RWPE2 (cell line): ENCODE results near the gene RNU6-9.

ENCODE experiments used
- ATAC-seq: fragments of 200-7000 bp; cut with Tn5 transposase; 3 replicates; pipeline ENCODE4 v1.9.1; 2021; ENCODE audit warnings: low read depth
- DNase-seq: peaks from one replicate; pipeline ENCODE4 v3.0.0-alpha.2; 2020; ENCODE audit warnings: low spot score
- H3K27ac ChIP-seq: fragments of 450-650 bp; 2 replicates; pipeline ENCODE4 v1.5.1; 2017; ENCODE audit warnings: mild to moderate bottlenecking; ENCODE audit not compliant: poor library complexity, severe bottlenecking
- H3K27me3 ChIP-seq: fragments of 250-450 bp; sonication (Bioruptor Pico); 2 replicates; pipeline ENCODE4 v1.5.1; 2021; ENCODE audit warnings: mild to moderate bottlenecking, moderate library complexity; ENCODE audit not compliant: insufficient read depth, poor library complexity, severe bottlenecking
- H3K36me3 ChIP-seq: fragments of 250-450 bp; sonication (Bioruptor Pico); 2 replicates; pipeline ENCODE4 v1.5.1; 2020; ENCODE audit warnings: low read depth, mild to moderate bottlenecking, moderate library complexity
- H3K4me1 ChIP-seq: fragments of 250-450 bp; sonication (Bioruptor Pico); 2 replicates; pipeline ENCODE4 v1.5.1; 2021; ENCODE audit warnings: mild to moderate bottlenecking, moderate library complexity; ENCODE audit not compliant: insufficient read depth, poor library complexity, severe bottlenecking
- H3K4me3 ChIP-seq: fragments of 250-450 bp; sonication (Bioruptor Pico); 2 replicates; pipeline ENCODE4 v1.5.1; 2021; ENCODE audit warnings: mild to moderate bottlenecking, moderate library complexity; ENCODE audit not compliant: severe bottlenecking
- H3K9me3 ChIP-seq: fragments of 250-450 bp; sonication (Bioruptor Pico); 2 replicates; pipeline ENCODE4 v1.5.1; 2021; ENCODE audit warnings: mild to moderate bottlenecking, moderate library complexity; ENCODE audit not compliant: severe bottlenecking
- CTCF ChIP-seq: fragments of 450-650 bp; IDR thresholded peaks from one replicate; pipeline ENCODE4 v1.5.1; 2017; ENCODE audit warnings: mild to moderate bottlenecking, moderate library complexity; ENCODE audit not compliant: poor library complexity, severe bottlenecking

The RNU6-9 gene

GRCh38 chr19:858284-858683, 35.0 kb upstream of the RNU6-9 start:
- H3K27me3 ChIP-seq: peaks cover 8% of the 10 kb centered on the region
- H3K27ac ChIP-seq: no peak overlapping the region
- TF ChIP-seq CTCF: no peak
- ATAC-seq: no peak
- DNase-seq: no peak
- peaks cover 3% of the 10 kb centered on the region for H3K4me1 ChIP-seq
- H3K4me3 ChIP-seq: no peak overlapping the region
- no peaks in the 10 kb centered on the region for H3K36me3 ChIP-seq
- H3K9me3 ChIP-seq: no peaks in the 10 kb centered on the region

- Histone ChIP-seq H3K27me3 (peaks cover 6% of the 10 kb centered on the region), H3K36me3 (no peaks in the 10 kb centered on the region), H3K9me3 (no peaks in the 10 kb centered on the region), H3K4me3 (peak within 1 kb of the TSS; percentile 29), H3K27ac (no peak within 1 kb of the TSS), H3K4me1 (peaks cover 3% of the 10 kb centered on the region)
- DNase-seq (no peak), ATAC-seq (no peak)
- TF ChIP-seq CTCF: no peak
Measured at GRCh38 chr19:858868-859843, 34.1 kb upstream of the RNU6-9 start, which contains the start of gene CFD. TSS of gene CFD (plus strand) at chr19:859664. CDS start at chr19:859690, 26 bp downstream.

GRCh38 chr19:861141-861755, 32.0 kb upstream of the RNU6-9 start:
- Histone ChIP-seq H3K36me3 (no peaks in the 10 kb centered on the region), H3K9me3 (no peaks in the 10 kb centered on the region), H3K27me3 (peaks cover 6% of the 10 kb centered on the region), H3K27ac (no peak overlapping the region), H3K4me1 (peaks cover 3% of the 10 kb centered on the region), H3K4me3 (no peak overlapping the region)
- TF ChIP-seq CTCF: no peak
- DNase-seq: no peak
- ATAC-seq: no peak

- Histone ChIP-seq H3K27me3 (peaks cover 6% of the 10 kb centered on the region), H3K9me3 (no peaks in the 10 kb centered on the region), H3K4me1 (peaks cover 3% of the 10 kb centered on the region), H3K27ac (no peak overlapping the region), H3K4me3 (no peak overlapping the region), H3K36me3 (no peaks in the 10 kb centered on the region)
- ATAC-seq (peak; percentile 28), DNase-seq (peak; percentile 72)
- TF ChIP-seq CTCF: peak; percentile 28
Measured at GRCh38 chr19:861756-862580, 31.3 kb upstream of the RNU6-9 start.
